ENCODE results near the gene PRDX3. TPM values are rescaled to one million over a fixed set of nuclear protein-coding genes. Genes with fewer than 3 reads are reported as not detected.
"Not testable (repeated sequence)": the region's sequence is repeated elsewhere in the genome, so short reads cannot be mapped to it uniquely, and the experiment has no call there.

PRDX3 gene
- total RNA-seq, 1 donor from 2014 or later: 104 TPM

GRCh38 chr10:119206603-119207365 lies 28.2 kb upstream of the PRDX3 start:
- no peak for DNase-seq (ENCODE audit: extremely low read depth, low read depth, low spot score)

GRCh38 chr10:119205894-119206602 lies 27.4 kb upstream of the PRDX3 start:
- DNase-seq (ENCODE audit: extremely low read depth, low read depth, low spot score): no peak

- no peak for DNase-seq (ENCODE audit: extremely low read depth, low read depth, low spot score)
These were observed 24.4 kb upstream of the PRDX3 start for GRCh38 chr10:119203006-119203405.

- DNase-seq (ENCODE audit: extremely low read depth, low read depth, low spot score): no peak
These were observed 22.6 kb upstream of the PRDX3 start for GRCh38 chr10:119201233-119201632.

GRCh38 chr10:119199231-119199992 lies 20.8 kb upstream of the PRDX3 start:
- no peak for DNase-seq (ENCODE audit: extremely low read depth, low read depth, low spot score)

- no peak for DNase-seq (ENCODE audit: extremely low read depth, low read depth, low spot score)
These were observed 19.8 kb upstream of the PRDX3 start for GRCh38 chr10:119198438-119198837.

GRCh38 chr10:119197921-119198320 lies 19.3 kb upstream of the PRDX3 start:
- DNase-seq (ENCODE audit: extremely low read depth, low read depth, low spot score): no peak

- DNase-seq (ENCODE audit: extremely low read depth, low read depth, low spot score): no peak
These were observed 13.3 kb upstream of the PRDX3 start for GRCh38 chr10:119191881-119192280.

- no peak for DNase-seq (ENCODE audit: extremely low read depth, low read depth, low spot score)
These were observed 12.6 kb upstream of the PRDX3 start for GRCh38 chr10:119190954-119191785.

- DNase-seq (ENCODE audit: extremely low read depth, low read depth, low spot score): no peak
These were observed 11.7 kb upstream of the PRDX3 start for GRCh38 chr10:119190353-119190752.

GRCh38 chr10:119189811-119190282 lies 11.2 kb upstream of the PRDX3 start:
- no peak for DNase-seq (ENCODE audit: extremely low read depth, low read depth, low spot score)

GRCh38 chr10:119183664-119184412 lies 5.2 kb upstream of the PRDX3 start:
- DNase-seq (ENCODE audit: extremely low read depth, low read depth, low spot score): no peak

- not testable (repeated sequence) for DNase-seq (ENCODE audit: extremely low read depth, low read depth, low spot score)
These were observed 2.3 kb upstream of the PRDX3 start for GRCh38 chr10:119180850-119181400.

GRCh38 chr10:119177708-119178371 lies 772 bp downstream of the PRDX3 start:
- no peak for DNase-seq (ENCODE audit: extremely low read depth, low read depth, low spot score)

- DNase-seq (ENCODE audit: extremely low read depth, low read depth, low spot score): no peak
These were observed 2.4 kb downstream of the PRDX3 start for GRCh38 chr10:119176166-119176565.

GRCh38 chr10:119174109-119174508 lies 4.5 kb downstream of the PRDX3 start:
- no peak for DNase-seq (ENCODE audit: extremely low read depth, low read depth, low spot score)

- DNase-seq (ENCODE audit: extremely low read depth, low read depth, low spot score): no peak
These were observed 11.6 kb downstream of the PRDX3 start for GRCh38 chr10:119167041-119167440.

- DNase-seq (ENCODE audit: extremely low read depth, low read depth, low spot score): no peak
These were observed 12.0 kb downstream of the PRDX3 start for GRCh38 chr10:119166564-119166963.

GRCh38 chr10:119166118-119166500 lies 12.5 kb downstream of the PRDX3 start:
- no peak for DNase-seq (ENCODE audit: extremely low read depth, low read depth, low spot score)

Data from glomerular endothelial cell (primary cell).